ENCODE results near the gene DGKE. TPM values are rescaled to one million over a fixed set of nuclear protein-coding genes. Genes with fewer than 3 reads are reported as not detected.

DGKE gene
- total RNA-seq, 1 donor from 2014 or later: 2.8 TPM

GRCh38 chr17:56913867-56914580 lies 80.1 kb downstream of the DGKE start, which contains the start of gene TRIM25:
TRIM25 (minus strand) TSS chr17:56914049; CDS start chr17:56913988, 61 bp downstream.
- H3K4me1 Mint-ChIP-seq (ENCODE audit: low read depth, unreplicated experiment): peaks cover 3% of the 10 kb centered on the region
- no peak within 1 kb of the TSS for H3K27ac Mint-ChIP-seq (ENCODE audit: unreplicated experiment)
- peak; percentile 71 for DNase-seq
- peak within 1 kb of the TSS; percentile 88 for H3K4me3 Mint-ChIP-seq (ENCODE audit: unreplicated experiment)
- TF ChIP-seq CTCF (IDR thresholded peaks at IDR 0.05; ENCODE audit: partially characterized antibody, unreplicated experiment): no peak
- peaks cover 2% of the 10 kb centered on the region for H3K9me3 Mint-ChIP-seq (ENCODE audit: unreplicated experiment)
- peaks cover 11% of the 10 kb centered on the region for H3K27me3 Mint-ChIP-seq (ENCODE audit: unreplicated experiment)
- no peaks in the 10 kb centered on the region for H3K36me3 Mint-ChIP-seq (ENCODE audit: unreplicated experiment)

GRCh38 chr17:56914581-56915273 lies 80.8 kb downstream of the DGKE start:
- H3K36me3 Mint-ChIP-seq (ENCODE audit: unreplicated experiment): no peaks in the 10 kb centered on the region
- H3K27me3 Mint-ChIP-seq (ENCODE audit: unreplicated experiment): peaks cover 11% of the 10 kb centered on the region
- H3K4me1 Mint-ChIP-seq (ENCODE audit: low read depth, unreplicated experiment): peaks cover 3% of the 10 kb centered on the region
- H3K4me3 Mint-ChIP-seq (ENCODE audit: unreplicated experiment): peak overlapping the region; percentile 86
- DNase-seq: no peak
- H3K27ac Mint-ChIP-seq (ENCODE audit: unreplicated experiment): no peak overlapping the region
- TF ChIP-seq CTCF (IDR thresholded peaks at IDR 0.05; ENCODE audit: partially characterized antibody, unreplicated experiment): no peak
- peaks cover 2% of the 10 kb centered on the region for H3K9me3 Mint-ChIP-seq (ENCODE audit: unreplicated experiment)

DNA sequence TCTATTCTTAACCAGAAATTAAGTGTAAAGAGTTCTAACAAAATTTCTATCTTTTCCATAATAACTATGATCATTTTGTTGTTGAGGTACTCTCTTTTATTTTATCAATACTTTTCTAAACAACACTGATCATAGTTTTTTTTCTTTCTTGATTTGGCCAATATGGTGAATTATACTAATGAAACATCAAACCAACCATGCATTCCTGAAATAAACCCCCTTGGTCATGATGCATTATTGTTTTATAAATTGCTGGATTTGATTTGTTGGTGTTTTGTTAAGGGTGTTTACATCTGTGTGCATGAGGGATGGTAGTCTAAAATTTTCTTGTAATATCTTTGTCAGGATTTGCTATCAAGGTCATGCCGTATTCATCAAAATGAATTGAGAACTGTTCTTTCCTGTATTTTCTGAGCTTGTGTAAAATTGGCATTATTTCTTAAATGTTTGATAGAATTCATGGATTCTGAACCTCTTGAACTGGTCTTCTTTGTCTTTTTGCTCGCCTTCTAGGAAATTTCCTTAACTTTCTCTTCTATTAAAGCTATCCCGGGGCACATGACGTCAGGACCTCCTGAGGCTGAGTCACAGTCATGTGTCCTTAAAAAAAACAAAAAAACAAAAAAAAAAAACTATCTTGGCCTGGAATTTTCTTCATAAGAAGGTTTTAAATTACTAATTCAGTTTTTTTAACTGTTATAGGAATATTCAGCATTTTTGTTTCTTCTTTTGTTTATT lies 83.8 kb downstream of the DGKE start:
- Mint-ChIP-seq H3K27me3 (ENCODE audit: unreplicated experiment) (peaks cover 9% of the 10 kb centered on the region), H3K27ac (ENCODE audit: unreplicated experiment) (no peak overlapping the region), H3K4me1 (ENCODE audit: low read depth, unreplicated experiment) (peaks cover 3% of the 10 kb centered on the region), H3K4me3 (ENCODE audit: unreplicated experiment) (no peak overlapping the region), H3K9me3 (ENCODE audit: unreplicated experiment) (no peaks in the 10 kb centered on the region), H3K36me3 (ENCODE audit: unreplicated experiment) (no peaks in the 10 kb centered on the region)
- DNase-seq: no peak
- no peak for TF ChIP-seq CTCF (IDR thresholded peaks at IDR 0.05; ENCODE audit: partially characterized antibody, unreplicated experiment)

GRCh38 chr17:56918916-56919315 lies 85.0 kb downstream of the DGKE start:
- TF ChIP-seq CTCF (IDR thresholded peaks at IDR 0.05; ENCODE audit: partially characterized antibody, unreplicated experiment): no peak
- Mint-ChIP-seq H3K4me3 (ENCODE audit: unreplicated experiment) (no peak overlapping the region), H3K4me1 (ENCODE audit: low read depth, unreplicated experiment) (peaks cover 3% of the 10 kb centered on the region), H3K27ac (ENCODE audit: unreplicated experiment) (no peak overlapping the region), H3K36me3 (ENCODE audit: unreplicated experiment) (no peaks in the 10 kb centered on the region), H3K9me3 (ENCODE audit: unreplicated experiment) (no peaks in the 10 kb centered on the region), H3K27me3 (ENCODE audit: unreplicated experiment) (peaks cover 9% of the 10 kb centered on the region)
- no peak for DNase-seq

Other genes starting within 250 kb of the DGKE start
- not detected for gene NOG, start 240.5 kb upstream of the DGKE start, total RNA-seq (ENCODE audit: unreplicated experiment)
- gene C17orf67, start 231 bp upstream of the DGKE start, total RNA-seq (ENCODE audit: unreplicated experiment): not detected
- gene TRIM25, start 79.9 kb downstream of the DGKE start, total RNA-seq (ENCODE audit: unreplicated experiment): 1.9 TPM
- 9.4 TPM for gene COIL, start 126.9 kb downstream of the DGKE start, total RNA-seq (ENCODE audit: unreplicated experiment)
- 46.9 TPM for gene SCPEP1, start 144.0 kb downstream of the DGKE start, total RNA-seq (ENCODE audit: unreplicated experiment)